DND-41 (cell line): ENCODE results near the gene USP32.

Experiments
- EZH2 ChIP-seq: IDR thresholded peaks from 3 replicates; pipeline ENCODE4 v1.6.1; 2012; ENCODE audit warnings: borderline replicate concordance, low read depth, mild to moderate bottlenecking, moderate library complexity, low read length, inconsistent platforms; ENCODE audit not compliant: severe bottlenecking
- TF ChIP-seq, protein P1 (sequence below): IDR thresholded peaks from 2 replicates; pipeline ENCODE4 v1.5.1; 2012; ENCODE audit warnings: borderline replicate concordance, low read length, moderate library complexity, mild to moderate bottlenecking; ENCODE audit not compliant: poor library complexity, severe bottlenecking; ENCODE audit errors: extremely low read depth

DNA sequence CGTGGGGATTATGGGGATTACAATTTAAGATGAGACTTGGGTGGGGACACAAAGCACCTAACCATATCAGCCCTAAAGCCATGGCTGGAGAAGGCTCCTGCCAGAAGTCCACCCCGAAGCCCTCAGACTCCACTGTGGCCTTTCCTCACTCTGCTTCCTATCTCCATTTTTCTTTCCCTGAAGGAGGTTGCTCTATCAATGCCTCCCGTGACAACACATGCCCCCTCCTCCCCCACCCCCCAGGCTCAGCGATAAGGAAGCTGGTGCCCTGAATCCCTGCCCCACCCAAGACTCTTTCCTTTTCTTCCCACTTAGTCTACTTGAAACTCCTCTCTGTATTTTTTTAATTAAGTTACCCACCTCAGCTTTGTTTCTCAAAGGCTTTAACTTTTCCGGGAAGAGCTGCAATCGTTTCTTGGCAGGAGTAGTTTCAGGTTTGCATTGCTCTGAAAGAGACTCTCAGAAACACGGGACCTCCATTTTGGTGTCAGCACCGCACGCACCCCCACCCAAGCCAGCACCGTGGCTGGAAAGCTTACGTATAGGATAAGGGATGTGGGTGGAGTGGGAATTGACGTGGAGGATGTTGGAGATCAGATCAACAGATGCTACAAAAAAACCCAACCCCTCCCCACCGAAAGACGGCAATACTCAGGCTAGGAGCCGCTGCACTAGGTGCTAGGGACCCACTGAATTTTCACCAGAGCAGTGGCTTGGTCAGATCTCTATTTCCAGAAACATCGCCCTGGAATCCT, 257.4 kb downstream of the USP32 start:
- TF ChIP-seq, protein P1, sequence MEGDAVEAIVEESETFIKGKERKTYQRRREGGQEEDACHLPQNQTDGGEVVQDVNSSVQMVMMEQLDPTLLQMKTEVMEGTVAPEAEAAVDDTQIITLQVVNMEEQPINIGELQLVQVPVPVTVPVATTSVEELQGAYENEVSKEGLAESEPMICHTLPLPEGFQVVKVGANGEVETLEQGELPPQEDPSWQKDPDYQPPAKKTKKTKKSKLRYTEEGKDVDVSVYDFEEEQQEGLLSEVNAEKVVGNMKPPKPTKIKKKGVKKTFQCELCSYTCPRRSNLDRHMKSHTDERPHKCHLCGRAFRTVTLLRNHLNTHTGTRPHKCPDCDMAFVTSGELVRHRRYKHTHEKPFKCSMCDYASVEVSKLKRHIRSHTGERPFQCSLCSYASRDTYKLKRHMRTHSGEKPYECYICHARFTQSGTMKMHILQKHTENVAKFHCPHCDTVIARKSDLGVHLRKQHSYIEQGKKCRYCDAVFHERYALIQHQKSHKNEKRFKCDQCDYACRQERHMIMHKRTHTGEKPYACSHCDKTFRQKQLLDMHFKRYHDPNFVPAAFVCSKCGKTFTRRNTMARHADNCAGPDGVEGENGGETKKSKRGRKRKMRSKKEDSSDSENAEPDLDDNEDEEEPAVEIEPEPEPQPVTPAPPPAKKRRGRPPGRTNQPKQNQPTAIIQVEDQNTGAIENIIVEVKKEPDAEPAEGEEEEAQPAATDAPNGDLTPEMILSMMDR, result no peak
- no peak for TF ChIP-seq EZH2
